H1 (cell line): ENCODE measurements around the gene PREB. TPM values are rescaled to one million over a fixed set of nuclear protein-coding genes. Genes with fewer than 3 reads are reported as not detected.

ENCODE experiments used
- CHD2 ChIP-seq: IDR thresholded peaks from 2 replicates; pipeline ENCODE4 v1.6.1; 2012; ENCODE audit warnings: low read length, improper control_type of control experiment
- EZH2 ChIP-seq: fragments of 200-600 bp; sonication (generic); IDR thresholded peaks from 2 replicates; pipeline ENCODE4 v1.7.1; 2012; ENCODE audit warnings: low read depth, mild to moderate bottlenecking, moderate library complexity, low read length, inconsistent platforms; ENCODE audit not compliant: severe bottlenecking
- GABPA ChIP-seq: IDR thresholded peaks from 2 replicates; pipeline ENCODE4 v1.6.1; 2011; ENCODE audit warnings: mild to moderate bottlenecking, low read length, moderate library complexity, borderline replicate concordance; ENCODE audit not compliant: insufficient read depth
- PHF8 ChIP-seq: fragments of 200-600 bp; sonication (generic); conservative IDR thresholded peaks from 2 replicates; pipeline ENCODE4 v1.7.1; 2012; ENCODE audit warnings: low read depth, mild to moderate bottlenecking, inconsistent platforms, low read length, moderate library complexity
- polyA plus RNA-seq, 7 experiments: library from polyadenylated mRNA; depleted of rRNA in 3 of 7; stranded (reverse) in 5 of 7; unstranded in 2 of 7; fragments of >200 nt in 5 of 7; fragments of 200-250 nt in 2 of 7; gene quantifications; 1 replicate in 5 of 7; 2 replicates in 1 of 7; 4 replicates in 1 of 7; pipeline versions ENCODE4 v1.2.1 to v1.2.3, GENCODE V29; 2011 to 2013; ENCODE audit warnings: missing spikeins in 2 of 7, mixed read lengths in 2 of 7
- total RNA-seq: library from RNA; stranded (reverse); fragmentation: NEBNext Ultra II Directional; extraction: Animal tissue kit (Norgen Biotek cat#: 25700); gene quantifications from 2 replicates; pipeline ENCODE4 v1.2.1, GENCODE V29; 2021

The PREB gene
- total and polyA plus RNA-seq, 2 of the 8 experiments (the other 6 are each of a cell fraction or from before 2014, with no cell fraction given) = 54.1 to 72.2 TPM

GRCh38 chr2:27184115-27184514 lies 49.7 kb upstream of the PREB start (continued):
- TF ChIP-seq CHD2 = no peak
- TF ChIP-seq EZH2 = no peak
- no peak for TF ChIP-seq PHF8
- no peak for TF ChIP-seq GABPA
- TF ChIP-seq, all 59 proteins: peak for 0
